GM03348 (cell line): ENCODE data around the gene KATNB1.

Source experiments
- DNase-seq: peaks from one replicate; pipeline ENCODE4 v3.0.0; 2012; ENCODE audit warnings: low spot score

KATNB1 gene

GRCh38 chr16:57756424-57757325 lies 21.1 kb downstream of the KATNB1 start:
- DNase-seq = no peak

- DNase-seq = peak; percentile 97
These were observed 21.8 kb downstream of the KATNB1 start for GRCh38 chr16:57757326-57757786.

- no peak for DNase-seq
These were observed 22.3 kb downstream of the KATNB1 start for GRCh38 chr16:57757883-57758282.

- no peak for DNase-seq
These were observed 23.0 kb downstream of the KATNB1 start for GRCh38 chr16:57758331-57759117.

GRCh38 chr16:57759131-57759530 lies 23.6 kb downstream of the KATNB1 start:
- DNase-seq = no peak

GRCh38 chr16:57759541-57760356 lies 24.2 kb downstream of the KATNB1 start:
- no peak for DNase-seq

GRCh38 chr16:57760357-57761160 lies 25.0 kb downstream of the KATNB1 start:
- no peak for DNase-seq

- no peak for DNase-seq
These were observed 25.7 kb downstream of the KATNB1 start for GRCh38 chr16:57761301-57761700.

GRCh38 chr16:57761957-57762356 lies 26.4 kb downstream of the KATNB1 start:
- DNase-seq = no peak

- DNase-seq = no peak
These were observed 26.9 kb downstream of the KATNB1 start for GRCh38 chr16:57762365-57763040.

GRCh38 chr16:57763285-57764005 lies 27.9 kb downstream of the KATNB1 start:
- DNase-seq = no peak

GRCh38 chr16:57764006-57764340 lies 28.4 kb downstream of the KATNB1 start:
- no peak for DNase-seq

- DNase-seq = peak; percentile 88
These were observed 29.0 kb downstream of the KATNB1 start for GRCh38 chr16:57764341-57765159.

- DNase-seq = no peak
These were observed 29.7 kb downstream of the KATNB1 start for GRCh38 chr16:57765160-57765728.

- no peak for DNase-seq
These were observed 31.3 kb downstream of the KATNB1 start for GRCh38 chr16:57766714-57767348.

GRCh38 chr16:57769541-57770145 lies 34.1 kb downstream of the KATNB1 start:
- no peak for DNase-seq

- no peak for DNase-seq
These were observed 34.8 kb downstream of the KATNB1 start for GRCh38 chr16:57770361-57770760.
